Mononuclear cell (primary cell): ENCODE results near the gene FBXO33. TPM values are rescaled to one million over a fixed set of nuclear protein-coding genes. Genes with fewer than 3 reads are reported as not detected.

ENCODE experiments used
- H3K27me3 ChIP-seq: 2 replicates; pipeline ENCODE4 v1.6.0; 2011; ENCODE audit warnings: low read length, control low read depth; ENCODE audit not compliant: insufficient read depth
- H3K4me1 ChIP-seq: 2 replicates; pipeline ENCODE4 v1.5.1; 2011; ENCODE audit warnings: mild to moderate bottlenecking, low read length, control low read depth; ENCODE audit not compliant: insufficient read depth
- H3K4me3 ChIP-seq: 2 replicates; pipeline ENCODE4 v1.5.1; 2011; ENCODE audit warnings: mild to moderate bottlenecking, low read length, moderate library complexity
- H3K9me3 ChIP-seq: 2 replicates; pipeline ENCODE4 v1.5.1; 2011; ENCODE audit warnings: low read depth, mild to moderate bottlenecking, control low read depth, low read length
- total RNA-seq: library from RNA; depleted of rRNA; stranded (reverse); fragments of >200 nt; gene quantifications from one replicate; pipeline ENCODE4 v1.2.3, GENCODE V29; 2012

The FBXO33 gene
- total RNA-seq = 114 TPM

- H3K4me3 ChIP-seq = peak within 1 kb of the TSS; percentile 96
- no peaks in the 10 kb centered on the region for H3K9me3 ChIP-seq
- H3K4me1 ChIP-seq = peaks cover 42% of the 10 kb centered on the region
- no peaks in the 10 kb centered on the region for H3K27me3 ChIP-seq
These were observed at the start of gene FBXO33 for GRCh38 chr14:39432179-39432618. Gene FBXO33 (minus strand): TSS chr14:39432433. CDS start chr14:39432162, 271 bp downstream.

- Histone ChIP-seq H3K27me3 (no peaks in the 10 kb centered on the region), H3K4me3 (no peak overlapping the region), H3K4me1 (peaks cover 5% of the 10 kb centered on the region), H3K9me3 (no peaks in the 10 kb centered on the region)
These were observed 42.2 kb upstream of the FBXO33 start for GRCh38 chr14:39474416-39474911.

GRCh38 chr14:39472078-39472477 is 39.8 kb upstream of the FBXO33 start:
- Histone ChIP-seq H3K4me1 (peaks cover 5% of the 10 kb centered on the region), H3K9me3 (no peaks in the 10 kb centered on the region), H3K4me3 (no peak overlapping the region), H3K27me3 (no peaks in the 10 kb centered on the region)

- peaks cover 5% of the 10 kb centered on the region for H3K4me1 ChIP-seq
- peaks cover 17% of the 10 kb centered on the region for H3K27me3 ChIP-seq
- no peaks in the 10 kb centered on the region for H3K9me3 ChIP-seq
- H3K4me3 ChIP-seq = no peak overlapping the region
These were observed 37.0 kb upstream of the FBXO33 start for GRCh38 chr14:39469094-39469710.

GRCh38 chr14:39467889-39468524 is 35.8 kb upstream of the FBXO33 start:
- Histone ChIP-seq H3K4me3 (no peak overlapping the region), H3K27me3 (peaks cover 18% of the 10 kb centered on the region), H3K9me3 (no peaks in the 10 kb centered on the region), H3K4me1 (peaks cover 5% of the 10 kb centered on the region)

GRCh38 chr14:39459795-39460478 is 27.7 kb upstream of the FBXO33 start:
- Histone ChIP-seq H3K4me1 (no peaks in the 10 kb centered on the region), H3K27me3 (peaks cover 12% of the 10 kb centered on the region), H3K9me3 (no peaks in the 10 kb centered on the region), H3K4me3 (no peak overlapping the region)

GRCh38 chr14:39456702-39457250 is 24.5 kb upstream of the FBXO33 start:
- Histone ChIP-seq H3K4me3 (no peak overlapping the region), H3K4me1 (no peaks in the 10 kb centered on the region), H3K27me3 (no peaks in the 10 kb centered on the region), H3K9me3 (no peaks in the 10 kb centered on the region)

GRCh38 chr14:39454906-39455539 is 22.8 kb upstream of the FBXO33 start:
- H3K4me1 ChIP-seq = no peaks in the 10 kb centered on the region
- no peak overlapping the region for H3K4me3 ChIP-seq
- no peaks in the 10 kb centered on the region for H3K9me3 ChIP-seq

GRCh38 chr14:39452680-39453079 is 20.4 kb upstream of the FBXO33 start:
- Histone ChIP-seq H3K27me3 (no peaks in the 10 kb centered on the region), H3K9me3 (no peaks in the 10 kb centered on the region), H3K4me1 (no peaks in the 10 kb centered on the region), H3K4me3 (no peak overlapping the region)

More at GRCh38 chr14:39454906-39455539, 22.8 kb upstream of the FBXO33 start:
- H3K27me3 ChIP-seq = no peaks in the 10 kb centered on the region

- Histone ChIP-seq H3K27me3 (no peaks in the 10 kb centered on the region), H3K9me3 (no peaks in the 10 kb centered on the region), H3K4me3 (no peak overlapping the region), H3K4me1 (no peaks in the 10 kb centered on the region)
These were observed 19.6 kb upstream of the FBXO33 start for GRCh38 chr14:39451811-39452210.

GRCh38 chr14:39447175-39447661 is 15.0 kb upstream of the FBXO33 start:
- Histone ChIP-seq H3K9me3 (no peaks in the 10 kb centered on the region), H3K4me1 (no peaks in the 10 kb centered on the region), H3K4me3 (no peak overlapping the region), H3K27me3 (no peaks in the 10 kb centered on the region)

GRCh38 chr14:39446131-39446744 is 14.0 kb upstream of the FBXO33 start:
- Histone ChIP-seq H3K4me3 (no peak overlapping the region), H3K27me3 (no peaks in the 10 kb centered on the region), H3K4me1 (no peaks in the 10 kb centered on the region), H3K9me3 (no peaks in the 10 kb centered on the region)

- H3K4me3 ChIP-seq = no peak overlapping the region
- no peaks in the 10 kb centered on the region for H3K9me3 ChIP-seq
- no peaks in the 10 kb centered on the region for H3K4me1 ChIP-seq
- no peaks in the 10 kb centered on the region for H3K27me3 ChIP-seq
These were observed 10.1 kb upstream of the FBXO33 start for GRCh38 chr14:39442293-39442692.

GRCh38 chr14:39441805-39442204 is 9.6 kb upstream of the FBXO33 start:
- Histone ChIP-seq H3K9me3 (no peaks in the 10 kb centered on the region), H3K4me1 (no peaks in the 10 kb centered on the region), H3K4me3 (no peak overlapping the region), H3K27me3 (no peaks in the 10 kb centered on the region)
